NCI-H510A treated with DMSO at 0.1 percent for 48 hours (cell line): ENCODE measurements around the gene PCDHGA1.

Experiments
- DNase-seq: peaks from one replicate; lab custom pipeline; 2025; lab: John Stamatoyannopoulos, UW

Gene PCDHGA1

DNA sequence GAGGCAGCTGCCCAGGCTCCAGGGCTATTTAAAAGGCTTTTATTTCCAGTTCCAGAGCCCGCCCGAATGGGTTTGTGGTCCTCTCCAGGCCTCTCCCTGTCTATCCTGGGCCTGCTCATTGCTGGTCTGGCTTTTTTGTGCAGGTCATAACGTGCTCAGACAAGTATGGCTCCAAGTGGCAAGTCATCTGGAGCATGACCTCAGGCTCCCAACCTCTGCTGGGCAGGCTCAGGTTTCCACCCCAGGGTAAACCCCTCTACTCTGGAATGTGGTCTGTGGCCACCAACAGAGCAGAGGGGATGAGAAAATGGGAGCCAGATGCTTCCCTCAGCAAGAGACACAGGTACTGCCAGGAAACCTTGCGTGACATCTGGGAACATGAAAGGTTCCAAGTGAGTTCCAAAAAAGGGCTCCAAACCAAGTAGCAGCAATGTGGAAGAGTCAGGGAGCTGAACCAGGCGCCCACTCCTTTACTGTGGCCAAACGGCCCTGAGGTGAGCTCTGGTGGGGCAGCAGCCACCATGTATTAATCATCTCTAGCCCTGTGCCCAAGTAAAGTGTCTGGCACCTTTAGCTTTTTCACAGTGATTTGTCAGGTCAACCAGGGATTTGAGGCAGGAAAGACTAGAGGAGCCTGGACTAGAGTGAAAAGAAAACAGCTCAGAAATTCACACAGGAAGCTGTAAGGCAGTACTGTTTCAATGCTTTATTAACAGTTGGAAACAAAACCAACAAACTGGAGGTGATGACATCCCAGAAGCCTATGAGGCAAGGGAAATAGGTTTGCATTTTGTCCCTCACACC, 184.2 kb downstream of the PCDHGA1 start:
- no peak for DNase-seq

DNA sequence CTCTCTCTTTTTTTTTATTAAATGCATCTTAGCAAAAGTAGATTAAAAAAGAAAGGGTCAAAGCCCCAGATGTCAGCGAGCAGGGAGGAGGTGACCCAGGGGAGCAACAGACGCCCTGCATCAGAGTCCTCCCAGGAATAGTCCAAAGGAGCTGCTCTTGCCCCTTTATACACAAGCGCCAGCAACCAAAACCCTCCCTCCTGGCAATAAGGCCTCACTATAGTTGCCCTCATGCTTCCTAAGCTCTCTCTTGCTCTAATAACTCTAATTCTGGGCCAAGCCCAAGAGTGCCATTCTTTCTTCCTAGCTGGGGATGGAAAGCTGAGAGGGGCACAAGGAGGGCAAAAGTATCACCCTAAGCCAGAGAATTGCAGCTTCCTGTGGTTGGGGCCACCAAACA, 184.8 kb downstream of the PCDHGA1 start:
- DNase-seq, result no peak

DNA sequence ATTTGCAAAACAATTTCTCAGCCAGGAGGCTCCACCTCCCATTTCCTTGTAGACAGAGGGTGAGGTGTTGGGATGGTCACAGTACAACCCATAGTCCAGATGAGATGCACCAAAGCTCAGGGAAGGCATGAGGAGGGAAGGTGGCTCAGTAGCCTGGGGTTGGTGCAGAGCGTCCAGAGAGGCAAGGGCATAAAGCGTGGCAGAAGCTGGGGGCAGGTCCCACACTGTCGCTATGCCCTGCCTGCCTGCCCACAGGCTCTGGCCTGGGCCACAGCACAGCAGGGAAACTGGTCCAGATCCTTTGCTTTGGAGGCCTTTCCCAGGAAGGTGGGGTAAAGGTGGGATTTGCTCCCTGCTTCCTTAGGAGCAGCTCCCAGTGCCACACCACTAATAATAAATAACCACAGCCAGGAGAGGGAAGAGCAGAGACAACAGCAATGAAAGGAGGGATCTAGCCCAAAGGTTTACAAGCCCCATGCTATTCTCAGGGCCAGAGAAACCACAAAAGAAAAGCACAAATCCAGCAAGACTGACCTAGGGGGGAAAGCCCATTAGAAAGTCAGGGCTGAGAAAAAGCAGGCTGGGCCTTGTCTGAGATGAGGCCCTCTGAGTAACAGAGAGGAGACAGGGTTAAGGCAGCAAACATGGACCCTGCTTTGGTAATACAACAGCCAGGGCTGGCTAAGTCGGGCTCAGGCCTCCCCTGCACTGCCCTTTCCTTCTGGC, 185.8 kb downstream of the PCDHGA1 start:
- DNase-seq, result no peak

DNA sequence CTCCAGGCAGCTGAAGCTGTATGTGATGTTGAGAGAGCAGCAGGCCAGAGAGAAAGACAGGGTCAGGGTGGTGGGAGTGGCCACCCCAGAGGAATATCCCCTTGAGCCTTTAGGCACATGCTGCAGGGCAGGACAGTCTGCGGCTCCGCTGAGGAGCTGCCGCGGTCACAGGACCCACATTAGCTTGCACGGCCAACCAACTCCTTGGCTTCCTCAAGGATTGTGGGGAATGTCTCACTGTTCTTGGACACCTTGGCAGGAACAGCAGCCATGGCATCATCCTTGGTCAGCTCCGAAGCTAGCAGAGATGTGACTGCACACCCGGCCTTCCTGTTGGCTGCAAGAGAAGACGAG, 186.3 kb downstream of the PCDHGA1 start:
- DNase-seq, result no peak

DNA sequence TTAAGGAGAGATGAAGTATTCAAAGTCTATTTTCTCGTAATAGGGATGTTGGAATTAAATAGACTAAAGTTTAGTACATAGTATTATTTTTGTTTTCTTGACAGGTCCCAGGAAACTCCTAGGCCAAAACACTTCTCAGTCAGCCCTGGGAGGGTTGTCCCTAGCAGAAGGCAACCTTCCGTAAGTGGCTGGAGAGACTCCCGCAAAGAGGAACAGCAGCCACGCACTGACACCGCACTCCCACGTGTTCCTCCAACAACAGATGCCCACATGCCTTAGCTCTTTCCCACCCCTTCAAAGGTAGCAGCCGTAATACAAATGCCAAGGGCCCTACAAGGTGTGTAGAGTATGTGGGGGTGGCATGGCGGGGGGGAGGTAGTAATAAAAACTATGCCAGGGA, 187.0 kb downstream of the PCDHGA1 start:
- no peak for DNase-seq

DNA sequence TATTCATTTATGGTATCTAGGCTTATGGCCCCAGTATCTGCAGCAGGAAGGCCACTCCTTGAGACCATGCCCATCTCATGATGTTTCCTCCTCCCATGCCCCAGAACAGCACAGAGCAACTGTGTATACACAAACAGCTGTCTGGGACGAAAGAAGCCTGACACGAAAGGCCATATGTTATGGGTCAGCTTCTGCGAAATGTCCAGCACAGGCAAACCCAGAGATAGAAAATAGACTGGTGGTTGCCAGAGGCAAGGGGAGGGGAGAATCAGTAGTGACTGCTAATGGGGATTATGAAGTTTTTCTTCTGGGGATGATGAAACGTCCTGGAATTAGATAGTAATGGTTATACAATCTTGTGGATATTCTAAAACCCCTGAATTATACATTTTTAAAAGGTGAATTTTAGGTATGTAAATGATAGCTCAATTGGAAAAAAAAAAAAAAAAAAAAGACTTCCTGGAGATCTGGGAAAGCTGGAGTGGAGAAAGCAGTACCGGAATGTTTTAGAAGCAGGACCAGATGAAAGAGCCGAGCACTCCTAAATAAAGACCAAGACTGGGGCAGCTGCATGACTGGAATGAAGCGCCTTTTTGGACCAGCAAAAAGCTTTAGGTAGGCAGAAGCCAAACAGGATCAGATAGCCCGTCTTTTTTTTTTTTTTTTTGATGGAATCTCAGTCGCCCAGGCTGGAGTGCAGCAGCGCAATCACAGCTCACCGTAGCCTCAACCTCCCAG, 187.7 kb downstream of the PCDHGA1 start:
- no peak for DNase-seq

DNA sequence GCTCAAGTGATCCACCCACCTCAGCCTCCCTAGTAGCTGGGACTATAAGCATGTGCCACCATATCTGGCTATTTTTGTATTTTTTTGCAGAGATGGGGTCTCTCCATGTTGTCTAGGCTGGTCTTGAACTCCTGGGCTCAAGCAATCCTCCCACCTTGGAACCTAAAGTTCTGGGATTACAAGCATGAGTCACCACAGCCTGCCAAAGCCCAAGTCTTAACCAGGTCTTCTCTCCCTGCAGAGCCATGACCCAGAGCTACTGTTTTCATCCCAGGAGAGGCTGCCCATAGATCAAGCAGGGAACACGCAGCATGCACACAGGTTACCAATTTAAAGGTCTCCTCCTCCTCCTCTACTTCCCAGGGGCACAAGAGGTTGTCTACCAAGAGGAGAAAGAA, 188.3 kb downstream of the PCDHGA1 start:
- no peak for DNase-seq

DNA sequence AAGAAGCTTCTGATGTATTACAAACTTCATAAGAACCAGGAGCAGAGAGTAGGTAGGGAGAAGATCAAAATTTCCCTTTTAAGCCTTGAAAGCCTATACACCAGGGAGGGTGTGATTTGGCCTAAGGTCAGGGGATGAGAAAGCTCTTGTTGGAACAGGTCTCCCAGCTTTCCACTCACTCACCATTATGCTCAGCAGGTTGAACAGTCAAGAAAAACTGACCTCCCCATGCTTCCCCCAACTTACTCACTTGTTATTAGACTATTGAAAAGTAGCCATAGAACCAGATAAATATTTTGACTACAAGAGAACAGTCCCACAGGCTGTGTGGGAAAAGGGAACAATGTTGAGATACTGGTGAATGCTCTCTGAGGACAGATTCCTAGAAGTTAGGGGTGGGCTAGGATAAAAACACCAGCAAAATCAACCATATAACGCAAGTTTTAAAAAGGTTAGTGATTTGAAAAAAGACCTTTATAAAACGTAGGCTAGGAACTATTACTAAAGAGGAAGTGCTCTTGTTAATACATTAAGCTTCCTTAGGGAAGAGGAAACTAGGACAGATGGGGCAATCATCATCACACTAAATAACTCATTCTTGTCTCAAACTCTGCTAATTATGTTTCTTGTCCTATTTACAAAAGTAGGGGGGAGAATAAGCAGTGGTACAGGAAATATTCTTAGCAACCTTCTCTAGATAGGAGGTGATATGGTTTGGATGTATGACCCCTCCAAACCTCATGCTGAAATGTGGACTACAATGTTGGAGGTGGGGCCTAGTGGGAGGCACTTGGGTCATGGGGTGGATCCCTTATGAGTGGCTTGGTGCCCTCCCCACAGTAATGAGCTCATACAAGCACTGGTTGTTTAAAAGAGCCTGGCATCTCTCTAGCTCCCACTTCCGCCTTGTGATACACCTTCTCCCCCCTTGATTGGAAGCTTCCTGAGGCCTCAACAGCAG, 189.6 kb downstream of the PCDHGA1 start:
- DNase-seq, result no peak

DNA sequence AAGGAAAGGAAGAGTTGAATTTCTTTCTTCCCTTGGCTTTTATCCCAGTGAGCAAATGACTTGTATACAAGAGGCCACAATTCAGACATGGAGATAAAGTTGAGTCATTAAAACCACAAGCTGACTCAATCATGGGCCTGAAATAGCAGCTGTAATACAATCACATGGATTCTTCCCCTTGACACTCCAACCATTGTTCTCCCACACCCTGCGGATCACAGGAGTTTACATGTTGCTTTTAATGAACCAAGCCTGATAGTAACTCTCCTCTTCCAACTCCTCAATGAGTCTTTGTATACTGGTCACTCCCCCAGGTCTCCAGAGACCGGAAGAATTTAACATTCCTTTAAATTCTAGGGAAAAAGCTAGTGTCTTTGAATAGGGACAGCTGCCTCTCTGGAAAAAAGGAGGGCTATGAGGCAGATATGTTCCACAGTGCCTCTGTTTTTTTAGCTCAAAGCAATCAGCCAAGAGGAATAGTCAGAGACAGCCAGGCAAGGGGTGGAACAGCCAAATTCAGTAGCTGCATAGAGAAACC, 191.0 kb downstream of the PCDHGA1 start:
- no peak for DNase-seq

DNA sequence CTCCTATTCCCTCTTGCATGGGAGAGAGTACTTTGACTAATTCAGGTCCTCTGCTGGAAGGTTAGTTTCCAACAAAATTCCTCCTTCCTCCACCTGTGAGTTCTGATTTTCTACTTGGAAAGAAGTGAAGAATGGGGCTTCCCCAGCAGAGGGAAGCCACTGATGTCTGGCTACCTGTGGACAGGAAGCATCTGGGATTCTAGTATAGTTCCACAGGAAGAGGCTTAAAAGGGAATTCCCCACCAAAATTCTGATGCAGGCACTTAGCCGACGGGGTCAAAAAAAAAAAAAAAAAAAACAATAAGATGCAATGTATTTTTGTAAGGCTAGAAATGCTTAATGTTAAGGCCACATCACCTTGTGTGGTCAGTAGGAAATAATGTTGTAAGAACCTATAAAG, 192.0 kb downstream of the PCDHGA1 start:
- DNase-seq, result no peak

DNA sequence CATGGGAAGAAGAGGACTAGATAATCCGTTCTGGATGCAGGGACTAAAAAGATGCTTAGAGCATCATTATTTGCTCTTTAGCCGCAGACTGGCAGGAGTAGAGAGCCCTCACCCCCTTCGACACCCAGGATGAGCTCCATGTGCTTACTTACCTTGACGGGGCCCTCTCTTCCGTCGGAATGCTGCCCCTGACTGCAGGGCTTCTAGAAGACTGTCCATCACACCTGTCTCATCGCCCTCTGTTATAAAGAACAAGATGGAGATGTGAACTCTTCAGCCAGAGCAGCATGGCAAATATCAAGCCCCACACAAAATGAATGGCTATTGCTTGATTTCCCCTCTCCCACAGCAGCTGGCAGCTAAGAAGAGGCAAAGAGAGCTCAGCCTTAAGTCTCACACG, 193.7 kb downstream of the PCDHGA1 start:
- no peak for DNase-seq

DNA sequence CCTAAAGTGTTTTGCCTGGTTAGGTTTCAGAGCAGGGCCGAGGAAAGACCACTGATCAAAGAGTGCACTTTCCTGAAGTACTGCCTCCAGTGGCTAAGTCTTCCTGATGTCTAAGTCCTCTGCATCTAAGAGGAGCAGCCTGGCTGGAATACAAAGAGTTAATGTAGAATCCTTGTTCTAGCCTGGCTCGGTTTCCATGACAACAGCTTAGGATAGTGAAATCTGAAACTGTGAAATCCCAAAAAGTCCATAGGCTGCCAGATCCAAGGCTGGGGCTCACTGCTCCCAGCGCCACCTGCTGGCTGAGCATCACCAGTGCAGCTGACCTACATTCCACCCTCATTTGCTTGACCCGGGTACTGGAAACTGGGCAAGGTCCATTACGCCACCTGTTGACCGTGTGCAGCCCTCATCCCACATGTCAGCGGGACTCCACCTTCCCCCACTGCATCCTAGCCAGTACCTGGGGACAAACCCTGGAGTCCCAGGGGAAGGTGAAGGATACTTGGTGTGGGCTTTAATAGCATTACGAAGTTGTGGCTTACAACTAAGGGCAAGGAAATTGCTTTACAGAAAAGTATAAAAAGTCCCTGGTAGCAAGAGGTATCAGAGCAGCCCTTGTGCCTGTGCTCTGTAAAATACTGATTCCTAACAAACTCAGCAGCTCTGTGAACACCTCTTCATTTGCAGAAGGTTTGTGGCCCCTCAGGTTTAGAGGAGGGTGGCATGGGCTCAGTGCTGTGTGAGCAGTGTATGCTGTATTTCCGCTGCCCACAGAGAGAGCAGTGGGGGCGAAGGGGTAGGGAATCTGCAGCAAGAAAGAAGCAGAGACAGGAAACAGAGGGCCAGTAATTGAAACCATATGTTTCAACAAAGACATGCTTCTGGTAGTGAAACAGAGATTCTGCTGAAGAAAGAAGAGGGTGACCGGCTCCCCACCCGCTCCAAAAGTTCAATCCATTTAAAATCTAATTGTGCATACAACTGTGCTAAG, 194.6 kb downstream of the PCDHGA1 start:
- DNase-seq, result peak; percentile 68

DNA sequence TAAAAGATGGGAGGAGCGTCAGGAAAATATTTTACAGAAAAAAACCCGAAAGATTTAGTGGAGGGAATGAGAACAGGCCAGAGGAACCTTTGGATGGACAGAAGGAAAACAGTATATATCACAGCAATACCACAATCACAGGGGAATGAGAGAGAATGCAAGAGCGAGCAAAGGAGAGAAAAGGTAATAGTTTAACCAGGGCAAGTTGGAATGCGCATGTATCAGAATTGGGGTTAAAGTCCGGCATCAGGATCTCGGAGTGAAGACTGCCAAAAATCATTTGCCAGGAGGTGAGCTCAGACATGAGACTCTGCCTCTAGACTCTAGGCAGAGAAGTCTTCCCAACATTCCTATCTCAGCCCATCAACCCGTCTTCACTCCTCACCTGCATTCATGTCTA, 195.3 kb downstream of the PCDHGA1 start:
- DNase-seq, result no peak

DNA sequence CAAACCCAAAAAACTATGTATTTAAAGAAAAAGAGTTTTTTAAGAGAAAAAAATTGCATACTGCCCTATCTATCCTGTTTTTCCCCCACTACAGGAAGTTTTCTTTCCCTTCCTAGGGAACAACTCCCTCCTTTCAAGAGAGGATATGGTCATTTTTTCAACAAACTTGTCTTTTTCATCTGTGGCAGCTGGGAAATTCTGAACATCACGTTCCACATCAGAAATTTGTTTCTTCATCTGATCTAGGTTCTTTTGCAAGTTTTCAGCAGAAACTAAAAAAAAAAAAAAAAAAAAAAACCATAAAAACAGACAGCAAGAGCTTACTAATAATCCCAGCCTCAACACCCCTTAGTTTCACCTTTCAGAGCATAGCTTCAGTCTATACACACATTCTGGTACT, 197.1 kb downstream of the PCDHGA1 start:
- no peak for DNase-seq

DNA sequence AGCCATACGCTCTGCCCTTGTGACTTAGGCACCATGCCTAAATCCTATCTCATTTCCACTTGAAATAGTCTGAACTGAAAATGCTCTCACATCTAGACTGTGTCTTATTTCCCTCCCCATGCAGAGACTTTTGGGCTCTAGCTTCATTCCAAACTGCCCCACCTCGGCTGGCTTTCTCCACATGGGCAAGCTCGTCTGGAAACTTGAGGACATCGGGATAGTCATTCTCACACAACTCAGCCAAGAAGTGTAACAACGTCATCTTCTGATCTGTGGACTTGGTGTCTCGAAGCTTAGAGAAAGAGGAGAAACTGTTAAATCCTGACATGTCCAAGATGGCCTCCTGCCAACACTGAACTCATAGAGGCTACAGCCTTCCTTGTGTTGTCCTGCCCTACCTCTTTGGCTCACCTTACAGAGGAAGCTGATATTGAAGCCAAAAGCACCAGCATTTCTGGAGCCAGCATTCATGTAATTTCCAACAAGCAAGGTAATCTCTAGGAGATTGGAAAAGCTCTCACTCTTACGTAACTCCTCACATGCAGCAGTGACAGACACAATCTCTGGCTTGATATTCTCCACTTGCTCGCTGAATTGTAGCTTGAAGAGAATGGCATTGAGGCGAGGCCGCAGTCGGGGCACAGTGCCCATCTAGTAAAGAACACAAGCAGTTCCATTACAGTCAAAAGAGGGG, 198.1 kb downstream of the PCDHGA1 start:
- DNase-seq, result no peak

DNA sequence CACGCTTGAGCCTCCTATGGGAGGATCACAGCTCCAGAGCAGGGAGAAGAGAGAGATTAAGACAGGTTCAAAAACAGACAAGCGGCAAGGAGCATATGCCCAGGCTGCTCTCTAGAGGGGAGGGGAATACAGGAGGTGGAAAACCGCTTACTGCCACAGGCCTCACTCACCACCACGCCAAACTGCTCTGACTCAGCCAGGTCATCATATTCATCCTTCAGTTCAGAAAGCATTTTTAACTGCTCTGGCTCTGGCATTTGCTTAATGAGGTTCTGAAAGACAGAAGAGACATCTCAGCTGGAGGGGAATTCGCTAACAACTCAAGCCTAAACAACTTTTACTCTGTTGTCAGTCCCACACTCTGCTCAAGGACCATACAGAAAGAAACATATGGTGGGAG, 198.7 kb downstream of the PCDHGA1 start:
- DNase-seq, result no peak

DNA sequence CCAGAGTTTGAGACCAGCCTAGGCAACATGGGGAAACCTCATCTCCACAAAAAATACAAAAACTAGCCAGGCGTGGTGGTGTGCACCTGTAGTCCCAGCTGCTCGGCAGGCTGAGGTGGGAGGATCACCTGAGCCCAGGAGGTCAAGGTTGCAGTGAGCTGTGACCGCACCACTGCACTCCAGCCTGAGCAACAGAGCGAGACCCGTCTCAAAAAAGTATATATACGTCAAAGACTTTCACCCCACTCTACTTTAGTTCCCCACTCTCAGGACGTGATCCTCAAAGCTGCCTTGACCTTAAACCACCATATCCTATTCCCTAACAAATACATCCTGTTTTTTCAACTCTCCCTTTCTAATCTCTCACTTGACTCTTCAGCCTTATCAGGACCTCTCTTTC, 199.6 kb downstream of the PCDHGA1 start:
- no peak for DNase-seq

DNA sequence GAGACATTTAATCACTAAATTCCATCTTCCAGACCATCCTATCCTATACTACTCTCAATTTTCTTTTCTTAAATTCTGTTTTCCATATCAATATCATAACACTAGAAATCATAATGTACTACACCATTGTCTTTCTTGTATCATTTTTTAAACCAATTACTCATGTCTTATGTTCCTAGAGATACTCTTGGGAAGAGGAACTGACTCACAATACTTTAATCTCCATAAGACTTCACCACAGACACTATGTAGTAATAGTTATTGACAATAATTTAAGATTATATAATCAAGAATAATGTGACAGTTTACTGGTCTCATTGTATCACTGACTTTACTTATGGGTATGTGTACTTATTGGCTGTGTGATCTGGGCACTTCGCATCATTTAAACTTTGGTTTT, 202.4 kb downstream of the PCDHGA1 start:
- DNase-seq, result no peak

DNA sequence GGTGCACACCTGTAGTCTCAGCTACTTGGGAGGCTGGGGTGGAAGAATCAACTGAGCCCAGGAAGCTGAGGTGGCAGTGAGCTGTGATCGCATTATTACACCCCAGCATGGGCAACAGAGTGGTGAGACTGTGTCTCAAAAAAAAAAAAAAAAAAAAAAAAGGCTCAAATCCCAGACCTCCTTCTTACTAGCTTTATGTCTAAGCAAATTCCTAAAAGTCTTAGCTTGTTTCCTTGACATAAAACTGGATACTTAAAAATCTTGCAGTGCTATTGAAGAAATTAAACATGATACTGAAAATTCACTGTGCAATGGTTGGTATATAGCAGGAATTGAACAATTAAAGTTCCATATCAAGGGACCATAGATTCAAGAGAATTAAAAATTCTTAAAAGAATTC, 203.6 kb downstream of the PCDHGA1 start:
- no peak for DNase-seq
